Stimulated activated naive CD8-positive, alpha-beta T cell treated with anti-CD3 and anti-CD28 coated beads, Interleukin-15, amount 100 ng/mL, for 72 hours (primary cell): ENCODE measurements around the gene NOL4L.
A peak's percentile ranks its signal among the peaks of the same experiment; 100 is the strongest.

Source experiments
- ATAC-seq: fragments of 150-1000 bp; cut with Tn5 transposase; 2 replicates; pipeline ENCODE4 v1.10.0; 2021; ENCODE audit warnings: mild to moderate bottlenecking, moderate library complexity
- DNase-seq, 2 donors: peaks; one replicate each; pipeline ENCODE4 v3.0.0; 2021 to 2022
- H3K27ac Mint-ChIP-seq, 2 donors: one replicate each; pipeline ENCODE4 v1.8.0; 2022; ENCODE audit warnings: mild to moderate bottlenecking in 2 of 2, mixed read lengths in 2 of 2, moderate library complexity in 2 of 2
- H3K27me3 Mint-ChIP-seq: one replicate; pipeline ENCODE4 v1.8.0; 2022; ENCODE audit warnings: mixed read lengths
- H3K4me1 Mint-ChIP-seq: one replicate; pipeline ENCODE4 v1.8.0; 2022; ENCODE audit warnings: mild to moderate bottlenecking, mixed read lengths
- H3K4me3 Mint-ChIP-seq, 2 donors: one replicate each; pipeline ENCODE4 v1.8.0; 2022; ENCODE audit warnings: mild to moderate bottlenecking in 2 of 2, mixed read lengths in 2 of 2, moderate library complexity in 1 of 2
- H3K9me3 Mint-ChIP-seq, 2 donors: one replicate each; pipeline ENCODE4 v1.8.0; 2022; ENCODE audit warnings: mixed read lengths in 2 of 2

The NOL4L gene

GRCh38 chr20:32527052-32527446, 58.1 kb downstream of the NOL4L start:
- Mint-ChIP-seq H3K27me3 (no peaks in the 10 kb centered on the region), H3K4me3 (peak overlapping the region; percentile 74 to 85), H3K9me3 (no peaks in the 10 kb centered on the region), H3K4me1 (peaks cover 95% of the 10 kb centered on the region), H3K27ac (peak overlapping the region; percentile 93 to 95)
- no peak for DNase-seq
- ATAC-seq: peak; percentile 66

GRCh38 chr20:32526541-32526940, 58.6 kb downstream of the NOL4L start:
- H3K27me3 Mint-ChIP-seq: no peaks in the 10 kb centered on the region
- DNase-seq (no peak), ATAC-seq (peak; percentile 13)
- H3K9me3 Mint-ChIP-seq: no peaks in the 10 kb centered on the region
- H3K27ac Mint-ChIP-seq: peak overlapping the region; percentile 77 to 93
- peak overlapping the region; percentile 74 to 85 for H3K4me3 Mint-ChIP-seq
- H3K4me1 Mint-ChIP-seq: peaks cover 95% of the 10 kb centered on the region

- peak overlapping the region; percentile 74 to 85 for H3K4me3 Mint-ChIP-seq
- peaks cover 95% of the 10 kb centered on the region for H3K4me1 Mint-ChIP-seq
- DNase-seq: no peak
Measured at GRCh38 chr20:32526125-32526524, 59.0 kb downstream of the NOL4L start.

GRCh38 chr20:32524829-32525501, 60.2 kb downstream of the NOL4L start:
- Mint-ChIP-seq H3K9me3 (no peaks in the 10 kb centered on the region), H3K4me3 (peak overlapping the region; percentile 11 to 64), H3K27ac (peak overlapping the region in 1 of 2 donors; percentile 67), H3K4me1 (peaks cover 90% of the 10 kb centered on the region), H3K27me3 (no peaks in the 10 kb centered on the region)
- no peak for ATAC-seq
- DNase-seq: no peak

More at GRCh38 chr20:32526125-32526524, 59.0 kb downstream of the NOL4L start:
- H3K27me3 Mint-ChIP-seq: no peaks in the 10 kb centered on the region
- peak overlapping the region; percentile 77 to 93 for H3K27ac Mint-ChIP-seq
- ATAC-seq: no peak
- H3K9me3 Mint-ChIP-seq: no peaks in the 10 kb centered on the region

- ATAC-seq: no peak
- no peaks in the 10 kb centered on the region for H3K9me3 Mint-ChIP-seq
Measured at GRCh38 chr20:32523613-32524213, 61.4 kb downstream of the NOL4L start.

GRCh38 chr20:32522776-32523612, 62.1 kb downstream of the NOL4L start:
- Mint-ChIP-seq H3K4me1 (peaks cover 75% of the 10 kb centered on the region), H3K27ac (peak overlapping the region in 1 of 2 donors; percentile 42), H3K27me3 (no peaks in the 10 kb centered on the region), H3K9me3 (no peaks in the 10 kb centered on the region), H3K4me3 (peak overlapping the region; percentile 27 to 28)
- no peak for DNase-seq
- ATAC-seq: peak; percentile 54

More at GRCh38 chr20:32523613-32524213, 61.4 kb downstream of the NOL4L start:
- DNase-seq: no peak
- Mint-ChIP-seq H3K27ac (peak overlapping the region in 1 of 2 donors; percentile 15), H3K4me3 (peak overlapping the region in 1 of 2 donors; percentile 28), H3K27me3 (no peaks in the 10 kb centered on the region), H3K4me1 (peaks cover 77% of the 10 kb centered on the region)

- H3K27me3 Mint-ChIP-seq: no peaks in the 10 kb centered on the region
- ATAC-seq (peak; percentile 14), DNase-seq (no peak)
- H3K4me1 Mint-ChIP-seq: peaks cover 75% of the 10 kb centered on the region
- peak overlapping the region in 1 of 2 donors; percentile 27 for H3K4me3 Mint-ChIP-seq
- peak overlapping the region in 1 of 2 donors; percentile 42 for H3K27ac Mint-ChIP-seq
- no peaks in the 10 kb centered on the region for H3K9me3 Mint-ChIP-seq
Measured at GRCh38 chr20:32522526-32522775, 62.7 kb downstream of the NOL4L start.

GRCh38 chr20:32521780-32522525, 63.2 kb downstream of the NOL4L start:
- H3K9me3 Mint-ChIP-seq: no peaks in the 10 kb centered on the region
- DNase-seq (peak; percentile 53 to 60), ATAC-seq (peak; percentile 66)
- peaks cover 70% of the 10 kb centered on the region for H3K4me1 Mint-ChIP-seq
- peak overlapping the region in 1 of 2 donors; percentile 42 for H3K27ac Mint-ChIP-seq
- H3K4me3 Mint-ChIP-seq: no peak overlapping the region
- no peaks in the 10 kb centered on the region for H3K27me3 Mint-ChIP-seq

GRCh38 chr20:32520927-32521203, 64.3 kb downstream of the NOL4L start:
- no peak overlapping the region for H3K27ac Mint-ChIP-seq
- H3K27me3 Mint-ChIP-seq: no peaks in the 10 kb centered on the region
- ATAC-seq (no peak), DNase-seq (no peak)
- no peaks in the 10 kb centered on the region for H3K9me3 Mint-ChIP-seq
- peaks cover 69% of the 10 kb centered on the region for H3K4me1 Mint-ChIP-seq
- H3K4me3 Mint-ChIP-seq: no peak overlapping the region

- Mint-ChIP-seq H3K4me1 (peaks cover 69% of the 10 kb centered on the region), H3K27me3 (no peaks in the 10 kb centered on the region), H3K4me3 (no peak overlapping the region), H3K27ac (peak overlapping the region in 1 of 2 donors; percentile 6), H3K9me3 (no peaks in the 10 kb centered on the region)
- ATAC-seq: no peak
- DNase-seq: no peak
Measured at GRCh38 chr20:32519381-32519730, 65.8 kb downstream of the NOL4L start.

- Mint-ChIP-seq H3K4me1 (peaks cover 69% of the 10 kb centered on the region), H3K27ac (no peak overlapping the region), H3K27me3 (no peaks in the 10 kb centered on the region)
Measured at GRCh38 chr20:32518593-32519380, 66.3 kb downstream of the NOL4L start.

GRCh38 chr20:32517914-32518592, 67.1 kb downstream of the NOL4L start:
- H3K4me3 Mint-ChIP-seq: no peak overlapping the region
- DNase-seq (no peak), ATAC-seq (no peak)
- peak overlapping the region; percentile 42 to 79 for H3K27ac Mint-ChIP-seq
- H3K27me3 Mint-ChIP-seq: no peaks in the 10 kb centered on the region
- peaks cover 69% of the 10 kb centered on the region for H3K4me1 Mint-ChIP-seq
- H3K9me3 Mint-ChIP-seq: no peaks in the 10 kb centered on the region

More at GRCh38 chr20:32518593-32519380, 66.3 kb downstream of the NOL4L start:
- Mint-ChIP-seq H3K4me3 (no peak overlapping the region), H3K9me3 (no peaks in the 10 kb centered on the region)
- DNase-seq: no peak
- ATAC-seq: no peak

- H3K27me3 Mint-ChIP-seq: no peaks in the 10 kb centered on the region
- H3K4me1 Mint-ChIP-seq: peaks cover 69% of the 10 kb centered on the region
- H3K4me3 Mint-ChIP-seq: no peak overlapping the region
- DNase-seq (no peak), ATAC-seq (no peak)
- no peaks in the 10 kb centered on the region for H3K9me3 Mint-ChIP-seq
- H3K27ac Mint-ChIP-seq: peak overlapping the region; percentile 42 to 79
Measured at GRCh38 chr20:32517518-32517873, 67.6 kb downstream of the NOL4L start.

- no peaks in the 10 kb centered on the region for H3K27me3 Mint-ChIP-seq
- ATAC-seq (no peak), DNase-seq (no peak)
- H3K27ac Mint-ChIP-seq: peak overlapping the region; percentile 35 to 59
- H3K9me3 Mint-ChIP-seq: no peaks in the 10 kb centered on the region
- H3K4me3 Mint-ChIP-seq: no peak overlapping the region
- peaks cover 69% of the 10 kb centered on the region for H3K4me1 Mint-ChIP-seq
Measured at GRCh38 chr20:32516583-32517517, 68.3 kb downstream of the NOL4L start.
